Measurements from ENCODE around the gene ERVH48-1.
"Not testable (repeated sequence)": the region's sequence is repeated elsewhere in the genome, so short reads cannot be mapped to it uniquely, and the experiment has no call there.

ERVH48-1 gene

GRCh38 chr21:42969193-42969600, 43.8 kb upstream of the ERVH48-1 start:
- POLR2A ChIA-PET, result interaction anchor here (0.7 kb wide), 1 partner anchor 99 kb away, joined by 4 read pairs; no protein-coding TSS in a partner anchor
- H3K4me3 ChIP-seq (ENCODE audit: low read depth, low read length), result no peak overlapping the region
- DNase-seq (ENCODE audit: low read depth, low spot score), result no peak
- TF ChIP-seq CTCF (IDR thresholded peaks at IDR 0.05; ENCODE audit: insufficient read depth, low read length, missing control alignments), result no peak
- CTCF ChIA-PET, result no interaction called here

GRCh38 chr21:42967616-42968015, 42.2 kb upstream of the ERVH48-1 start:
- POLR2A ChIA-PET; CTCF ChIA-PET; DNase-seq (ENCODE audit: low read depth, low spot score); H3K4me3 ChIP-seq (ENCODE audit: low read depth, low read length): not testable (repeated sequence)

GRCh38 chr21:42965211-42965560, 39.8 kb upstream of the ERVH48-1 start:
- no peak for TF ChIP-seq CTCF (IDR thresholded peaks at IDR 0.05; ENCODE audit: insufficient read depth, low read length, missing control alignments)
- ChIA-PET CTCF (no interaction called here), POLR2A (no interaction called here)
- DNase-seq (ENCODE audit: low read depth, low spot score), result no peak
- no peak overlapping the region for H3K4me3 ChIP-seq (ENCODE audit: low read depth, low read length)

GRCh38 chr21:42964546-42965210, 39.2 kb upstream of the ERVH48-1 start:
- ChIA-PET POLR2A (no interaction called here), CTCF (no interaction called here)
- no peak overlapping the region for H3K4me3 ChIP-seq (ENCODE audit: low read depth, low read length)
- DNase-seq (ENCODE audit: low read depth, low spot score), result no peak
- TF ChIP-seq CTCF (IDR thresholded peaks at IDR 0.05; ENCODE audit: insufficient read depth, low read length, missing control alignments), result no peak

- POLR2A ChIA-PET, result no interaction called here
These were observed 38.7 kb upstream of the ERVH48-1 start for GRCh38 chr21:42964086-42964485.

GRCh38 chr21:42962380-42963007, 37.1 kb upstream of the ERVH48-1 start:
- POLR2A ChIA-PET, result no interaction called here

More at GRCh38 chr21:42964086-42964485, 38.7 kb upstream of the ERVH48-1 start:
- no peak overlapping the region for H3K4me3 ChIP-seq (ENCODE audit: low read depth, low read length)
- TF ChIP-seq CTCF (IDR thresholded peaks at IDR 0.05; ENCODE audit: insufficient read depth, low read length, missing control alignments), result no peak
- DNase-seq (ENCODE audit: low read depth, low spot score), result no peak
- CTCF ChIA-PET, result no interaction called here

More at GRCh38 chr21:42962380-42963007, 37.1 kb upstream of the ERVH48-1 start:
- no peak for DNase-seq (ENCODE audit: low read depth, low spot score)
- CTCF ChIA-PET, result no interaction called here
- TF ChIP-seq CTCF (IDR thresholded peaks at IDR 0.05; ENCODE audit: insufficient read depth, low read length, missing control alignments), result no peak
- H3K4me3 ChIP-seq (ENCODE audit: low read depth, low read length), result no peak overlapping the region
